Kidney epithelial cell (primary cell): Measurements from ENCODE around the gene TNS4. TPM values are rescaled to one million over a fixed set of nuclear protein-coding genes. Genes with fewer than 3 reads are reported as not detected.

ENCODE experiments used
- DNase-seq: peaks from one replicate; pipeline ENCODE4 v3.0.0-alpha.2; 2010; ENCODE audit warnings: low read depth
- H3K27me3 ChIP-seq: 2 replicates; pipeline ENCODE4 v1.6.0; 2011; ENCODE audit warnings: low read length; ENCODE audit not compliant: control insufficient read depth, insufficient read depth
- H3K36me3 ChIP-seq: 2 replicates; pipeline ENCODE4 v1.5.1; 2011; ENCODE audit warnings: low read length; ENCODE audit not compliant: control insufficient read depth, insufficient read depth
- H3K4me3 ChIP-seq: 2 replicates; pipeline ENCODE4 v1.5.1; 2011; ENCODE audit warnings: low read depth, mild to moderate bottlenecking, control low read depth, low read length
- total RNA-seq: library from RNA; depleted of rRNA; stranded (reverse); fragments of >200 nt; gene quantifications from 2 replicates; pipeline ENCODE4 v1.2.3, GENCODE V29; 2015
- TF ChIP-seq, protein P1 (sequence below): IDR thresholded peaks from 2 replicates; pipeline ENCODE4 v1.5.1; 2011; ENCODE audit warnings: mild to moderate bottlenecking, moderate library complexity, low read length, control low read depth, inconsistent platforms; ENCODE audit not compliant: insufficient read depth, poor library complexity, severe bottlenecking

The TNS4 gene
- total RNA-seq, 1 donor from 2014 or later: not detected

DNA sequence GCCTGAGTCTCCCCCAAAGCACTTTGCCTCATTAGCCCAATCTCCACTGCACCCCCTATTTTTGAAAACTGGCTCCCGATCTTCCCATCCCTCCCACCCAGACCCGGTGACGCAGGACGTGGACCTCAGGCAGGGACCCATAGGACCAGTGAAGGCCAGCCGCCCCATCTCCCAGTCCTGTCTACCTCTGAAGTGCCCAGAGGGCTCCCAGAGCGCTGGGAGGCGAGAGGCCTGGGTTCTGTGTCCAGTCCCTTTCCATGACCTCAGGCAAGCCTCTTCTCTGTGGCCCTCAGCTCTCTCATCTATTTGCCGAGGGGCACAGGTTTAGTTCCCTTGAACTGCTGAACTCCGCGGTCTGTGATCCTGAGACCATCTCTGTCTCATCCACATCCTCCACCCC lies 714 bp downstream of the TNS4 start:
- TF ChIP-seq, protein P1, sequence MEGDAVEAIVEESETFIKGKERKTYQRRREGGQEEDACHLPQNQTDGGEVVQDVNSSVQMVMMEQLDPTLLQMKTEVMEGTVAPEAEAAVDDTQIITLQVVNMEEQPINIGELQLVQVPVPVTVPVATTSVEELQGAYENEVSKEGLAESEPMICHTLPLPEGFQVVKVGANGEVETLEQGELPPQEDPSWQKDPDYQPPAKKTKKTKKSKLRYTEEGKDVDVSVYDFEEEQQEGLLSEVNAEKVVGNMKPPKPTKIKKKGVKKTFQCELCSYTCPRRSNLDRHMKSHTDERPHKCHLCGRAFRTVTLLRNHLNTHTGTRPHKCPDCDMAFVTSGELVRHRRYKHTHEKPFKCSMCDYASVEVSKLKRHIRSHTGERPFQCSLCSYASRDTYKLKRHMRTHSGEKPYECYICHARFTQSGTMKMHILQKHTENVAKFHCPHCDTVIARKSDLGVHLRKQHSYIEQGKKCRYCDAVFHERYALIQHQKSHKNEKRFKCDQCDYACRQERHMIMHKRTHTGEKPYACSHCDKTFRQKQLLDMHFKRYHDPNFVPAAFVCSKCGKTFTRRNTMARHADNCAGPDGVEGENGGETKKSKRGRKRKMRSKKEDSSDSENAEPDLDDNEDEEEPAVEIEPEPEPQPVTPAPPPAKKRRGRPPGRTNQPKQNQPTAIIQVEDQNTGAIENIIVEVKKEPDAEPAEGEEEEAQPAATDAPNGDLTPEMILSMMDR: no peak
- DNase-seq: no peak
- H3K4me3 ChIP-seq: no peak overlapping the region
- H3K36me3 ChIP-seq: no peaks in the 10 kb centered on the region
- no peaks in the 10 kb centered on the region for H3K27me3 ChIP-seq

DNA sequence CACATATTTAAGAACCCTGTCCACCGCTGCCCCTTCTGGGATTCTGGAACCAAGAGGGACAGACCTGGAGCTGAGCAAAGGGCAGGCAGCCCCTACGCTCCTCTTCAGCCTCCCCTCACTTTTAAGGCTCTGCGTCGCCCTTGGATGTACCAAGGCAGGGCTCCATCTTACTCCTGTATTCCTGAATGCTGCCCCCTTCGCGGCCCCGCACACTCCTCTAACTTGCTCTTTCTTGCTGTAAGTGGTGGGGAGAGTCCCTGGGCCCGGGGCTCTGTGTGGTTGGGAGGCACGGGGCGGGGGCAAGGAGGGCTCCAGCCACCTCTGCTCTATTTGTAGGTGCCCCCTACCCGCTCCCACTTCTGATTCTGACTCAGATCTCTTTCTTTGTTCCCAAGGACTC lies 1.2 kb downstream of the TNS4 start:
- TF ChIP-seq, protein P1: no peak
- Histone ChIP-seq H3K36me3 (no peaks in the 10 kb centered on the region), H3K4me3 (no peak overlapping the region), H3K27me3 (no peaks in the 10 kb centered on the region)
- no peak for DNase-seq

DNA sequence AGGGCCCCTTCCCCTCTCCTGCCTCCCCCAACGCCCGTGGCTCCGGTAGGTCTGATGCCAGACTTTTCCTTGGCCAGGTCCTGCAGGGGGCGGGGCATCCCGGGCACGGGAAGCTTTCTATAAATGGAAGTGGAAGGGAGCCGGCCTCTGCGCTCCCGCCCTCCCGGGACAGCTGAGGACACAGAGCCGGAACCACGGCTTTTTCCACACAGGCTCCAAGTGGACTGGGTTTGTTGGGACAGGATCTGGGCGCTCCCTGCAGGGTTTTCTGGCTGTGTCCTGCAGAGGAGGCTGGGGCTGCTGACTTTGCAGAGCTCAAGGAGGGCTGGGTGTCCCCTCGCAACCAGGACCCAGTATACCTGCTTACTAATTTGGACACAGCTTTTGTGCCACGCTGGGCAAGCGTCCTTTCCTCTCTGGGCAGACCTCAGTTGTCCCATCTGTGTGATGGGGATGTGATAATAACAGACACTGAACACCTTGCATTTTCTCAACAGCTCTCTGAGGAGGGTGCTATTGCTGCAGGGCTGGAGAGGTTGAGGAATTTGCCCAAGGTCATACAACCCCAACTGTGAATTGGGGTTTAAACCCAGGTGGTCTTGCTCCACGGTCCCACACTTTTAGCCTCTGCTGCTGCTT lies 1.8 kb downstream of the TNS4 start:
- Histone ChIP-seq H3K27me3 (no peaks in the 10 kb centered on the region), H3K4me3 (no peak overlapping the region), H3K36me3 (no peaks in the 10 kb centered on the region)
- no peak for DNase-seq
- TF ChIP-seq, protein P1: no peak

DNA sequence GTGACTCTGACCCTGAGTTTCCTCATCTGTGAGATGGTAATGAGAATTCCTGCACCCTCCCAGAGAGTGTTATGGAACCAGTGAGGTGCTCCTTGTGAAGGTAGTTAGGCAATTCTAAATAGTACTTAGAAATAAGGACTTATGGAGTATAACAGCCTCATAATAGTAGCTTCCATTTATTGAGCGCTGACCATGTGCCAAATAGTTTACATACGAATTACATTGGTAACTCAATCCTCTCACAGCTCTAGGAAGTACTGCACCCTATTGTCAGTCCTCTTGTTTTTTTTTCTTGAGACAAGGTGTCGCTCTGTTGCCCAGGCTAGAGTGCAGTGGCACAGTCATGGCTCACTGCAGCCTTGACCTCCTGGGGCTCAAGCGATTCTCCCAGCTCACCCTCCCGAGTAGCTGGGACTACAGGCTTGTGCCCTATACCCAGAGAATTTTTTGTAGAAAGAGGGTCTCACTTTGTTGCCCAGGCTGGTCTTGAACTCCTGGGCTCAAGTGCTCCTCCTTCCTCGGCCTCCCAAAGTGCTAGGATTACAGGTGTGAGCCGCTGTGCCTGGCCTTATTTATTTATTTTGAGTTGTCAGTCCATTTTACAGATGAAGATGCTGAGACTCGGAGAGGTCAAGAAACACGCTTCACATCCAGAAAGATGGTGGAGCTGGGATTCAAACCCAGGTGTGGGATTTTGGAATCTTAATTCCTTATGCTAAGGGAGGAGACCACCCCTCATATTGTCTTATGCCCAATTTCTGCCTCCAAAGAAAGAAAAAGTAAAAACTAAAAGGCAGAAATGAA lies 2.9 kb downstream of the TNS4 start:
- Histone ChIP-seq H3K36me3 (no peaks in the 10 kb centered on the region), H3K4me3 (no peak overlapping the region), H3K27me3 (no peaks in the 10 kb centered on the region)
- TF ChIP-seq, protein P1: no peak
- DNase-seq: no peak

DNA sequence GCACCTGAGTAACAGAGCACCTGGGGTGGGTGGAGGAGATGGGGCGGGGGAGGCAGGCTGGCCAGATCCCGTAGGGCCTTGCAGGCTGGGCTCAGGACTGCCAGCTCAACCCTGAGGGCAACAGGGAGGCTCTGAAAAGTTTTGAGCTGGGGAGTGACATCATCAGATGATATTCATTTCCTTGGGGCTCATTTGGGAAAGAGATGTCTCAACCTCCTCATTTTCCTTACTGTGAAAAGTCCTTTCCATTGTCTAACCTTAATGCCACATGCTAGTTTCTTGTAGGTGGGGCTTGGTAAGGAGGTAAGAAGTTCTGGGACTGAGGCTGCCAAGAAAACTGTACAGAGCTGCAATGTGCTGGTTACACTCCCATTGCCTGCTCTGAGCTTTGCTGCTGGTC lies 3.7 kb downstream of the TNS4 start:
- DNase-seq: no peak
- H3K4me3 ChIP-seq: no peak overlapping the region
- H3K36me3 ChIP-seq: no peaks in the 10 kb centered on the region
- H3K27me3 ChIP-seq: no peaks in the 10 kb centered on the region
- TF ChIP-seq, protein P1: no peak
